NCI-H1930 (cell line): ENCODE measurements around the gene ITGBL1.
A peak's percentile ranks its signal among the peaks of the same experiment; 100 is the strongest.

ENCODE experiments used
- DNase-seq, 2 experiments: peaks; one replicate each; lab custom pipeline; 2025; lab: John Stamatoyannopoulos, UW

ITGBL1 gene

DNA sequence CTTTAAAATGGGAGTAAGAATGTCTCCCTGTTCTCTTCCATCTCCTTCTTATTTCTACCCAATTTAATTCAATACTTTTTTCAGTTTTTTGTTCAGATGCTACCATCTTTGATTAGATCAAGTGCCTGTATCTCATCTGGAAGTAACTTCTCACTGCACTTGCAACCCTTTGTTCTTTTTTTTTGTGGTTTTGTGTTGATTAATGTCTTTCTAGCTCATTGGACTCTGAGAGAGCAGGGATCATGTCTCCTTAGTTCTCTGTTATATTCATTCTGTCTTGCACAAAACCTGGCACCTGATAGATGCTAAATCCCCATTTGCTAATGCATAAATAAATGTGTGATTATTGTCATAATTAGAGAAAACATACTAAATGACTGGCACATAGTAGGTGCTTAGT lies 834 bp upstream of the ITGBL1 start:
- DNase-seq: no peak

DNA sequence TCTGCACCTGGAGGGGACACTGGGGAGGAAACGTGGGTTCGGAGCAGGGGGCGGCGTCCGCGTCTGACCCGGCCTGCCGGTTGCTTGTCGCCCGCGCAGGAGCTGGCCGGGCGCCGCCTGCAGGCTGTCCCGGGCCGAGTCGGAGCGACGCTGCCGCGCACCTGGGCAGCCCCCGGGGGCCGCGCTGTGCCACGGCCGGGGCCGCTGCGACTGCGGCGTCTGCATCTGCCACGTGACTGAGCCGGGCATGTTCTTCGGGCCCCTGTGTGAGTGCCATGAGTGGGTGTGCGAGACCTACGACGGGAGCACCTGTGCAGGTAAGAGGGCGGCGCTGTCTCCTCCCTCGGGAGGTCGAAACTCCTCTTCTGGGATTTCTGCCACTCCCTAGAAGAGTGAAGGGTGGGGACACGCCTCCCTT lies 1.3 kb downstream of the ITGBL1 start:
- DNase-seq: no peak

DNA sequence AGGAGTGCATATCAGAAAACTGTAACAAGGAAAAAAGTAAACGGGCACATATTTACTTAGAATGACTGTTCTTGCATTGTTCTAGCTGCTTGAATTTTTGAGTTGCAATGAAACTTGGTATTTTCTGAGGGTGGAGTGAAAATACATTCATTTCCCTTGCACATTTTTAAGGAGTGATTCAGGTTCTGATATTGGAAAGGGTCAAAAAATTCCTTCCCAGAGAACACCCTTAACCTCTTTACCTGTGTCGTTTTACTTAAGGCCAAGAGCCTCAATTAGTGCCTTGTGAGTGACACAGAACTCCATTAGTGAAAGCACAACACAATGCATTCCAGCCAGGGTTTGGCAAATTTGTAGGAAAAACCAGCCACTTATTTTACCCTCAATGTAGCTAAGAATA lies 2.3 kb downstream of the ITGBL1 start:
- DNase-seq: no peak

DNA sequence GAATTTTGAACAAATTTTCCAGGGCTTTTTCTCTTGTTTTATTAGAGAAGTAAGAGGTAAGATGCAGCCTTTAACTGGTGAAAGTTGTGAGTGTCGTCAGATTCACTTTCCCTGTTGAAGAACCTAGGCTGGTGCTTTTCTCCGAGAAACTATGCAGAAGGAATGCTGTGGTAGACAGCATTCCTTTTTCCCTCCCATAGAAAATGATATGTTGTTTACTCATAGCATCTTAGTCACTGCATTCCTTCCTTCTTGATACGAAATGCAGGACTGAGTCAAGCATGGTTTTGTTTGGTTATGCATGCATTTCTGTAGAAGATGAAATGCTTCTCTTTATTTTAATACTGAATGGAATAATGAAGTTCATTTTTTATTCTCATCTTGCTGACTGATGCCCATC lies 3.4 kb downstream of the ITGBL1 start:
- no peak for DNase-seq

DNA sequence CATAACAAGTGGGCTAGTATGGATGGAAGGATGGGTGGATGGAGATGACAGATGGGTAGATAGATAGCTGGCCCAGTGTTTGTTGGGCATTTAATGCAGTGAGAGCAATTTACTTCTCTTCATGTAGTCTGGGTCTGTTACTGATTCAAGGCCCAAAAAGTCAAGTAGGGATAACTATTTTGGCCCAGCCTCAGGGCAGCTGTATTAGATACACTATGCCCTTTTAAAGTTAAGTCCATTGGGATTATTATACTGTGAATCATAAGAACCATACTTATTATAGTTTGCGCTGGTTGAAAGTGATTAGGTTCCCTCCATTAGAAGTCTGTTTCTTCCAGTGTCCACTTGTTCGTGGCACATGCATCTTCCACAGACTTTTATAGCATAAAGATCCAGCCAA lies 4.7 kb downstream of the ITGBL1 start:
- DNase-seq: no peak

DNA sequence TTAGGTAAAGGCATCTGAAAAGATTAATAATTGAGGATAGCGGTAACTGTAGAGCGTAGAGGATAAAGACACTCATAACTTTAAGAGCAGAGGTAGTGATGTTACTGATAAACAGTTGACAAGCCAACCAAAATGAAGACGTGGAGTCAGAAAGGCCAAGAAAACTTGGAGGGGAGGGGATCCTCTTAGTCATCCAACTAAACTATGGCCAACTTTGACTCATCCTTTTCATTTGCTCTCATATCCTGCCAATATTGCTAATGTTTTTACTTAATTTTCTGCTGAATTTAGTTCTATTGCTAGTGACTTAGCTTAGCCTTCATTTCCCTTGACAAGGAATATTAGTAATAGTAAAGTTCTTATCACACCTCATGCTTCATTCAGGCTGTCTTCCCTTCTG lies 13.4 kb downstream of the ITGBL1 start:
- no peak for DNase-seq

DNA sequence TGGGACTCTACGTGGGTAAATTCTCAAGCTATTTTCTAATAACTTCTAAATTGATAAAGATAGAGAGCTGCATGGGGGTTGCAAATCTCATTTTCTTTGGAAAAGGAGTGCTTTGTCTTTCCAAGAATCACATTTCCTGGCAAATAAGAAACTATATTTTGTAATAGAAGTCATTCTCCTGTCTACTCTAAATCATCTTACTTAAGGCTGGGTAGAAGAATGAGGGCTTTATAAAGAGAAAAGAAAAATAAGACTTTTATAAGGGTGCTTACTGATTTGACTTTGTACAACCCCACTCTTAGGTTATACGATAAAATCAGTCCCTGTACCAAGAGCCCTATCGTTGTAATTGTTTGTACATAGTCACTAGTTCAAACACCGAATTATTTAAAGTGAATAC lies 14.9 kb downstream of the ITGBL1 start:
- DNase-seq: no peak

- DNase-seq: no peak
Measured at GRCh38 chr13:101473458-101473857, 21.0 kb downstream of the ITGBL1 start.

DNA sequence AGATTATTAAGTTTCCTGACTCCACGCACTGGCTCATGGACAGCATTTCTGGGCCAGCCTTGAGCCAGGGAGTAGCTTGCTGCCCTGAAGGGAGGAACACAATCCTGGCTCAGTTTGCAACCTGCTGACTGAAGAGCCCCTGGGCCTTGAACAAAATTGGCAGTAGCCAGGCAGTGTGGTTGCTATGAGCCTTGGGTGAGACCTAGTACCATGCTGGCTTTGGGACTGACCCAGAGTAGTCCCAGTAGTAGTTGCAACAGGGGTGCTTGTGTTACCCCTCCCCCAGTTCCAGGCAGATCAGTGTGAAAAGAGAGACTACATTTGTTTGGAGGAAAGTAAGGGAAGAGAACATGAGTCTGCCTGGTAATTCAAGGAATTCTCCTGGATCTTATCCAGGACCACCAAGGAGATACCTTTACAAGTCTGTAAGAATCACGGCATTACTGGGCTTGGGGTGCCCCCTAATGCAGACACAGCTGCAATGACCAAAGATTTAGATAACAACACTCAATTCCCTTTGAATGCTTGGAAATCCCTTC lies 22.0 kb downstream of the ITGBL1 start:
- DNase-seq: peak in 1 of 2 experiments; percentile 14

DNA sequence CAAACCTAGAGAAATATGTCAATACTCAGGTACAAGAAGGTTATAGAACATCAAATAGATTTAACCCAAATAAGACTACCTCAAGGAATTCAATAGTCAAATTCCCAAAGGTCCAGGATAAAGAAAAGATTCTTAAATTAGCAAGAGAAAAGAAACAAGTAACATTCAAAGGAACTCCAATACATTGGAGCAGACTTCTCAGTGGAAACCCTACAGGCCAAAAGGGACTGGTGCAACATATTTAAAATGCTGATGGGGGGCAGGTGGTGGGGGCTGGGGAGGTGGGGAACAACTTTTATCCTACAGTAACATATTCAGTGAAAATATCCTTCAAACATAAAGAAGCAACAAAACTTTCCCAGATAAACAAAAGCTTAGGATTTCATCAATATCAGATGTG lies 23.1 kb downstream of the ITGBL1 start:
- no peak for DNase-seq

DNA sequence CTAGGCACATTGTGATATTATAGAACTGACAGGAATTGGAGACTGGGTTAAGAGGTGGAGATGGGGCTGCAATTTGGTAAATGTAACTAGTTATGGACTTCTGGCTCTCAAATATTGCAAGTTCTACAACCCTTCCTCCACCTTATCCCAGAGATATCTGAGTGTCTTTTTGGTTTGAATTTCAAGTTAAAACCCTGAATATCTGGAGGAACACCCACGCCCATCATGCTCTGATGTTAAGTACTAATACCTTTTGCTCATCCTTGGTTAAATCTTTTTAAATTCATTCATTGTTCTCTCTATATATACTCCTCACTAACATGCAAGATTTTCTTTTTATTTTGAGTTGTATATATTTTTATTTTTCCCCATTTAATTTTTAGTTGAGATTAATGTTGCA lies 28.9 kb downstream of the ITGBL1 start:
- DNase-seq: no peak

- DNase-seq: peak in 1 of 2 experiments; percentile 20
Measured at GRCh38 chr13:101486708-101487437, 34.4 kb downstream of the ITGBL1 start.

GRCh38 chr13:101487438-101487830 lies 35.0 kb downstream of the ITGBL1 start:
- no peak for DNase-seq

- DNase-seq: no peak
Measured at GRCh38 chr13:101488734-101489133, 36.3 kb downstream of the ITGBL1 start.

- no peak for DNase-seq
Measured at GRCh38 chr13:101489643-101490405, 37.3 kb downstream of the ITGBL1 start.

GRCh38 chr13:101490406-101491015 lies 38.0 kb downstream of the ITGBL1 start:
- DNase-seq: no peak

DNA sequence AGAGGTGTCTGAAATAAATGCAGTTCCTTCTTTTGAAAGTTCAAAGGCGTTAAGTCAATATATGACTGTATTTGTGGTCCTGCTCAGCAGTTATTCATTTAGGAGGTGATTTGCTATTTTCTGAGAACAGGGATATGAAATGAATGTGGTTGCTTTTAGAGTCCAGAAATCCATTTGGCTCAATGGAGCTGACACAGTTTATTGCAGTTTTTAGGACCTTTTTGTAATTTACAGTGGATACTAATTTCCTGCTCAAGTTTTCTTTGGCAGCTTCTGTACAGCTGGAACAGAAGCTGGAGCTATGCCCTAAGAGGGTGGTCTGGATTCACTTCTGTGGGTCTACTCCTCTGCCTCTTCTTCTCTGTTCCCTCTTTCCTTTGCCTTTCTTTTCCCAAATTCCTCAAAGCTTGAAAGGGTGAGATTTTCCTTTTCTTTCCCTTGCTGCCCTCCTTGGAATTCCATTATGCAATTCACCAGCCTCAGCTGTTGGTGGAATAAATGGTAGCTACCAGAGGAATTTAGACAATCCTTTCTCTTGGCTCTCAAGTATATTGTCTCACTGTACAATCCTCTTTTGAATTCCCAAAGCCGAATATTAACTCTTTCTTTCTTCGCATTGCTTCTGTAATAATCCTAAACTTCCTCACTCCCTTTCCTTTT lies 39.9 kb downstream of the ITGBL1 start:
- DNase-seq: no peak

- no peak for DNase-seq
Measured at GRCh38 chr13:101493541-101493940, 41.1 kb downstream of the ITGBL1 start.

DNA sequence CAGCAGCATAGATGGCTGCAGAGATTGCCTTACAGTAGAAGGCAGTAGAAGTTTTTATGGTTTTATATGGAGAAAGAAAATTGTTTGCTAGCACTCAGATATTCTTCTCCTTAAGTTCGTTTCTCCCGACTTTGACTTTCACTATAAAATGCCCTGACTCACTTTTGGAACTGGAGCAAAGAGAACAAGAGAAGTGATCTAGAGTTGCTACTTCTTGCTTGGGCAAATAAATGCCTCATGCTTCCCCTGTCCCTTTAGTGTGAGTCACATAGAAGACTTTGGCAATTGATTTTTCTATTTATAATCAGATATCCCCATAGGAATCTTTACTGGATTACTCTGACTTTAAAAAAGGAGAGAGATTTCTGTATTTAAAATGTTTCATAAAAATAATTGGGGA lies 46.9 kb downstream of the ITGBL1 start:
- DNase-seq: no peak

DNA sequence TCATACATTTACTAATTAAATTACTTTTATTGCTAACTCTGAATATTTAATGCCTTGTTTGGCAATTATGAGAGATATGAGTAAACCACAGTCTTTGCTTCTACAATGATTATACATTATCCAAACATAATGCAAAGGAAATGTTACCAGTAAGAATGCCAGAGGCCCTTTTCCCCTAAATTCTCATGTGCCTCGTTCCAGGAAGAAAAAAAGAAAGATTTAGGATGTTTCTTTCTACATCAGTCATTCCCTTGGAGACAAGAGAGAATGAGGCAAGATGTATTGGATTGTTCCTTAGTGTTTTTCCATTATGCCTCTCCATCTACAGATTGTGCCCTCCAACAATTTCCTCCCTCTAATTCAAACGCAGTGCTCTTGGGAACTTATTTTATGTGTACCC lies 50.1 kb downstream of the ITGBL1 start:
- no peak for DNase-seq

DNA sequence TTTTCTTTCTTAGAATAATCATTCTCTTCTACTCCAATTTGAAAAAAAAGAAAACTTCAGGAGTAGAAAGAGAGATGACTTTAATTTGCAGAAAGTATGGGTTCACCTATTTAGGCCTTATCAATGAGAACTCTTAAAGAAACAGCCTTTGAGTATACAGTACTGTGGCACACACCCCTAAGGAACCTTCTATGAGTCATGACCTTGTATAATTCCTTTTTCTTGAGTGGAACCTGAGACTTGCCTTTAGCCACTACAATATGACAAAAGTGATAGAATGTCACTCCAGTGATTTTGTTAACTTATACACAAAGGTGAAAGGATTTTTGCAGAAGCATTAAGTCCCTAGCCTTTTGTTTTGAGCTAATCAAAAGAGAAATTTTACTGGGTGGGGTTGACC lies 58.7 kb downstream of the ITGBL1 start:
- DNase-seq: no peak

DNA sequence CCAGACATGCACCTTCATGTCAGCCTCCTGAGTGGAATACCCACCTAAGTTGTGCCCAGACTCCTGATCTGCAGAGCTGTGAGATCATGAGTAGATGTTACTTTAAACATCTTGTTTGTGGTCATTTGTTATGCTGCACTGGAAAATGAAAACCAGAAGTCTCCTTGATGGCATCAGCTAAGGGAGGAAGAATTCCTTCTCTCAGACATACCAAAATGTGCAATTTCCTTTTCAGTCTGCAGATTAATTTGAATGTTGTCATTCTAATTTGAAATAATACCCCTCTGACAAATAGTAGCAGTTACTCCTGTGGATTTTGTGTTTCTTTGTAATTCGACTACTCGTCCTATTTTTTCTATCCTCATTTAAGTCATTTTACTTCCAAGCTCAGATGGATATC lies 59.3 kb downstream of the ITGBL1 start:
- no peak for DNase-seq
